HepG2 (cell line): ENCODE data around the gene ARHGEF40. TPM values are rescaled to one million over a fixed set of nuclear protein-coding genes. Genes with fewer than 3 reads are reported as not detected.

ENCODE experiments used
- DBP ChIP-seq: sonication (generic); formaldehyde crosslinking; IDR thresholded peaks from 2 replicates; pipeline ENCODE4 v1.4.0; 2020; ENCODE audit warnings: missing genetic modification reagents; ENCODE audit errors: not compliant biosample characterization
- EHMT2 ChIP-seq: fragments of 200-600 bp; sonication (generic); IDR thresholded peaks from 2 replicates; pipeline ENCODE4 v1.7.0; 2017; ENCODE audit warnings: antibody characterized with exemption, low read depth, low read length, borderline replicate concordance
- FOSL2 ChIP-seq: sonication (generic); formaldehyde crosslinking; IDR thresholded peaks from 2 replicates; pipeline ENCODE4 v1.4.0; 2020; ENCODE audit warnings: missing genetic modification reagents
- HOXA5 ChIP-seq: sonication (generic); formaldehyde crosslinking; IDR thresholded peaks from 2 replicates; pipeline ENCODE4 v1.4.0; 2020; ENCODE audit warnings: missing genetic modification reagents
- MIER2 ChIP-seq: IDR thresholded peaks from 2 replicates; pipeline ENCODE4 v1.6.1; 2016; ENCODE audit warnings: missing biosample characterization, missing genetic modification reagents
- MIXL1 ChIP-seq: IDR thresholded peaks from 2 replicates; pipeline ENCODE4 v1.6.1; 2016
- NAIF1 ChIP-seq: sonication (generic); formaldehyde crosslinking; IDR thresholded peaks from 2 replicates; pipeline ENCODE4 v1.5.0; 2020; ENCODE audit warnings: mild to moderate bottlenecking, missing genetic modification reagents, borderline replicate concordance
- NKX3-1 ChIP-seq: sonication (generic); formaldehyde crosslinking; IDR thresholded peaks from 2 replicates; pipeline ENCODE4 v1.5.0; 2020; ENCODE audit warnings: missing genetic modification reagents
- PATZ1 ChIP-seq: sonication (generic); formaldehyde crosslinking; IDR thresholded peaks from 2 replicates; pipeline ENCODE4 v1.4.0; 2020; ENCODE audit warnings: missing genetic modification reagents
- PRDM10 ChIP-seq: sonication (generic); formaldehyde crosslinking; IDR thresholded peaks from 2 replicates; pipeline ENCODE4 v1.4.0; 2020; ENCODE audit warnings: low read depth, missing genetic modification reagents
- SMARCC2 ChIP-seq: fragments of 450-650 bp; IDR thresholded peaks from 2 replicates; pipeline ENCODE4 v1.6.1; 2017; ENCODE audit warnings: antibody characterized with exemption, mild to moderate bottlenecking
- SRSF4 ChIP-seq: fragments of 200-400 bp; formaldehyde crosslinking; IDR thresholded peaks from one replicate; pipeline ENCODE4 v1.6.1; 2018; ENCODE audit warnings: mild to moderate bottlenecking, low read depth, low read length, moderate library complexity; ENCODE audit not compliant: poor library complexity, severe bottlenecking
- STAG1 ChIP-seq: sonication (generic); formaldehyde crosslinking; IDR thresholded peaks from 2 replicates; pipeline ENCODE4 v1.4.0; 2020; ENCODE audit warnings: missing genetic modification reagents
- TEF ChIP-seq: sonication (generic); formaldehyde crosslinking; IDR thresholded peaks from 2 replicates; pipeline ENCODE4 v1.5.0; 2020; ENCODE audit warnings: missing genetic modification reagents
- ZNF12 ChIP-seq: sonication (generic); formaldehyde crosslinking; IDR thresholded peaks from 2 replicates; pipeline ENCODE4 v1.5.0; 2020; ENCODE audit warnings: missing genetic modification reagents
- ZNF335 ChIP-seq: sonication (generic); formaldehyde crosslinking; IDR thresholded peaks from 2 replicates; pipeline ENCODE4 v1.4.0; 2020; ENCODE audit warnings: missing genetic modification reagents
- ZNF430 ChIP-seq: sonication (generic); formaldehyde crosslinking; IDR thresholded peaks from 2 replicates; pipeline ENCODE4 v1.9.0; 2021; ENCODE audit warnings: mild to moderate bottlenecking, missing genetic modification reagents
- ZNF574 ChIP-seq: sonication (generic); formaldehyde crosslinking; IDR thresholded peaks from 2 replicates; pipeline ENCODE4 v1.4.0; 2020; ENCODE audit warnings: missing genetic modification reagents
- ZNF792 ChIP-seq: IDR thresholded peaks from 2 replicates; pipeline ENCODE4 v1.6.1; 2016
- polyA plus RNA-seq, 8 experiments: library from polyadenylated mRNA; depleted of rRNA in 3 of 8; stranded (reverse) in 7 of 8; unstranded in 1 of 8; fragments of >200 nt; fragmentation: Illumina TruSeq in 4 of 8; extraction: Trizol in 4 of 8; gene quantifications; 2 replicates each; pipeline versions ENCODE4 v1.2.1 to v1.2.3, GENCODE V29; 2011 to 2016; ENCODE audit warnings: low read depth in 4 of 8, missing spikeins in 1 of 8, mixed read lengths in 1 of 8; ENCODE audit not compliant: insufficient read depth in 1 of 8
- total RNA-seq, 5 experiments: library from RNA; depleted of rRNA; stranded (reverse); fragments of >200 nt; fragmentation: Illumina TruSeq; extraction: Trizol; gene quantifications; 2 replicates each; pipeline ENCODE4 v1.2.3, GENCODE V29; 2016; ENCODE audit warnings: low read depth in 1 of 5

Gene ARHGEF40
- total and polyA plus RNA-seq, 2 of the 13 experiments (the other 11 are each of a cell fraction or from before 2014, with no cell fraction given), result 28.1 to 78.1 TPM

GRCh38 chr14:21095430-21096205 lies 25.5 kb downstream of the ARHGEF40 start (continued):
- TF ChIP-seq PRDM10 (CRISPR knock-in tag) (0 out of 2 replicates have a peak, but pooled peaks have one; percentile 41), ZNF335 (CRISPR knock-in tag) (peak; percentile 46; the same call in 1 of the 2 replicates), MIXL1 (0 out of 2 replicates have a peak, but pooled peaks have one; percentile 6), HOXA5 (0 out of 2 replicates have a peak, but pooled peaks have one; percentile 34), ZNF792 (0 out of 2 replicates have a peak, but pooled peaks have one; percentile 20), SMARCC2 (no peak), FOSL2 (CRISPR knock-in tag) (0 out of 2 replicates have a peak, but pooled peaks have one; percentile 11), DBP (peak; percentile 40), TEF (CRISPR knock-in tag) (peak; percentile 33; the same call in 1 of the 2 replicates), MIER2 (CRISPR knock-in tag) (peak; percentile 97), NAIF1 (CRISPR knock-in tag) (no peak), PATZ1 (peak; percentile 23; the same call in 1 of the 2 replicates), STAG1 (CRISPR knock-in tag) (no peak), EHMT2 (peak; percentile 84; the same call in 1 of the 2 replicates), NKX3-1 (CRISPR knock-in tag) (0 out of 2 replicates have a peak, but pooled peaks have one; percentile 60), ZNF574 (peak; percentile 97), SRSF4 (no peak), ZNF430 (CRISPR knock-in tag) (0 out of 2 replicates have a peak, but pooled peaks have one; percentile 8), ZNF12 (CRISPR knock-in tag) (0 out of 2 replicates have a peak, but pooled peaks have one; percentile 56)
